GM18511 (cell line): Measurements from ENCODE around the gene ABCB8.
A peak's percentile ranks its signal among the peaks of the same experiment; 100 is the strongest.

Source experiments
- ATAC-seq: cut with Tn5 transposase; IDR thresholded peaks from one replicate; pipeline ENCODE4 v1.9.1; 2021; ENCODE audit warnings: mild to moderate bottlenecking, moderate library complexity; ENCODE audit not compliant: unreplicated experiment

The ABCB8 gene

DNA sequence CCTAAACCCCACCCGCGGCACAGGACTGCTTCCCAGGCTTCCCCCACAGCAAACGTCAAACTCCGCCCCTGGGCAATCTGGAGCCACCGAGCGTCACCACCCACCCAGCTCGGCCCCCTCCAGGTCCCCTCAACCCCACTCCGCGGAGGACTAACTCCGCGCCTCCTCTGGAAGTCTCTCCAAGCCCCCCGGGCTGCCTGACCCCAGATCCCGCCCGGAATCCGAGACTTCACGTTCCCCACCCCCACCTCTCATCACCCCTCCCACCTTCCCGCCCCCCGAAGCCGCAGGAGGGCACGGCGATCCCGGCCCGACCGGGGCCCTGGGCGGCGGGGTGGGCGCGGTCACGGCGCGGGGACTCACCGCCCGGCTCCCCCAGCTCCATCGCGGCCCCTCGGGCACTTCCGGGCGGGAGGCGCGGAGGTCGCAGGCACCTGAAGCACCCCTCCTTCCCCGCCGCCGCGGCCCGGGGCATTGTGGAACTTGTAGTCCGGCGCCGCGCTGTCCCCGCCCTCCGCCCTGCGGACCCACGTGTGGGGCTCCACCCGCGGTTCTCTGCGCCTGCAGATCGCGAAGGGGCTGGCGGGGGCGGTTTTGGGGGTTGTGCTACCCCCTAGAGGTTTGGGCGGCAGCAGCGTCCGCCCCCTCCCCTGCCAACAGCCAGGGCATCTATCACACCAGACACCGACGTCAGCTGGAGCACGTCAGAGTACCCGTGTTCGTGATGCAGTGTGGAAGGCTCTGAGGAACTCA is 55.0 kb downstream of the ABCB8 start, which contains the start of gene TMUB1:
TMUB1 (minus strand) TSS at position 423 of the 753 bp plus-strand sequence. CDS start 930 bp downstream, outside the sequence.
- peak; percentile 53 for ATAC-seq

DNA sequence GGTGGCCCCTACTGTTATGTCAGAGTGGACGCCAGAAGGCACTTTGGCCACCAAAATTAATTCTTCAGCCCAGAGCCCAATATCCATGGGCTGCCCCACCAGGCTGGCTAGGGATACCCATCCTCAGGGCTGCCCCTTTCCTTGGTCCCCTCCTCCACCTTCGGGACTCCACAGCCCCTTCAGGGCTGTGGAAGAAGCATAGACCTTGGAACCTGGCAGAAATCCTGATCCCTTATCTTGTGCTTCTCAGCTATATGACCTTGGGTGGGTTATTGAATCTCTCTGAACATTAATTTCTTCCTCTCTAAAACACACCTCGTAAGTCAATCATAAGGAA is 55.5 kb downstream of the ABCB8 start:
- ATAC-seq: no peak

DNA sequence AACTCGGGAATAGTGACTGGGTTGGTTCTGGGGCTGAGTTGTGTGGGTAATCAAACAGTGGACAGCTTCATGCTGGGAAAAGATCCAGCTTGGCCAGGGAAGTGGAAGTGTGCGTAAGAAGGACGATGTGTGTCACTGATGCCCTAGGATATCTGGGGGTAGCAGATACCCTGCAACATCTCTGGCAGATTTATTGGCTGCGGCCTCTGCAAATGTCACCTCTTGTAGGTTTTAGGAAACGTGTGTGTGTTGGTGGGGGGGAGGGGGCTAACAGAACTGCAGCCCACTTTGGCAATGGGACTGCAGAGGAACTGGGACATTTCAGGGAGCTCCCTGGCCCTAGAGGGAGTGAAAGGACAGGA is 57.1 kb downstream of the ABCB8 start:
- no peak for ATAC-seq

DNA sequence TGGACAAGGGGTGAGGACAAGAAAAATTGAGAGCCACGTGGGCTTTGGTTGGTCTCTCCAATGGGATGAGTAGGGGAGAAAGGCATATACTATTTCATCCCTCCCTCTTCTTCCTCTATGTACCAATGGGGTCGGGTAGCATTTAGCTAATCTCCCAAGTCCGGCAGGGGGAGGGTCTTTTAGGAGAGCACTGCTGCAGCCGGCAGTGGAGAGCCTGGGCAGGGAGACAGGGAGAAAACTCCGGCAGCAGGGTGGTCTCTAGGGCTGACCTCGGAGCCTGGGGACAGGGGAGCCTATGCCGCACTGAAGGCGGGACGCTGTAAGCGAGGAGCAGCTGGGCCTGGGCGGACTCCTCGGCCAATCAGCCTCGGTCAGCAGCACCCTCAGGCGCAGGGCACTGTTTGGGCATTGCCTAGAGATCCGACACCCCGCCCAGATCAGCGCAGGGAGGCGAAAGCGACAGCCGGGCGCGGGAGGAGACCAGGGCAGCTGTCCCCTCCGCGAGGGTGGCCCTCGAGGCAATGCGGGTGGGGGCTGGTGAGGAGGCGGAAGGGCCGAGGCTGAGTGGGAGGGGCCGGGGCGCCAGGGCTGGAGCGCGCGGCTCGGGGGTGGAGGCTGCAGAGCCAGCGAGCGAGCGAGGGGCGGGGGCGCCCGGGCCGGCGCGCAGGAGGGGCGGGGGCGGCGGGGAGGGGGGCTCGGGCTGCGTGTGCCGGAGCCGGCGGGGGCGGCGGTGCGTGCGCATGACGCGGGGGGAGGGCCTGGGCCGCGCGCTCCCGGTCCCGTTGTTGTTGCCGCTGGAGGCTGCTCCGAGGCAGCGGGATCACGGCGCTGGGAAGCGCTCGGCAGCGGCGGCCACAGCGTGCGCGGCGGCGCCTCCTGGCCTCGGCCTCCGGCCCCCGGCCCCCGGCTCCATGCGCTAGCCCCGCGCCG is 57.7 kb downstream of the ABCB8 start, which contains the start of gene AGAP3:
AGAP3 (plus strand) TSS at position 785 of the 930 bp plus-strand sequence. CDS start 267 bp downstream, outside the sequence.
- peak; percentile 49 for ATAC-seq

DNA sequence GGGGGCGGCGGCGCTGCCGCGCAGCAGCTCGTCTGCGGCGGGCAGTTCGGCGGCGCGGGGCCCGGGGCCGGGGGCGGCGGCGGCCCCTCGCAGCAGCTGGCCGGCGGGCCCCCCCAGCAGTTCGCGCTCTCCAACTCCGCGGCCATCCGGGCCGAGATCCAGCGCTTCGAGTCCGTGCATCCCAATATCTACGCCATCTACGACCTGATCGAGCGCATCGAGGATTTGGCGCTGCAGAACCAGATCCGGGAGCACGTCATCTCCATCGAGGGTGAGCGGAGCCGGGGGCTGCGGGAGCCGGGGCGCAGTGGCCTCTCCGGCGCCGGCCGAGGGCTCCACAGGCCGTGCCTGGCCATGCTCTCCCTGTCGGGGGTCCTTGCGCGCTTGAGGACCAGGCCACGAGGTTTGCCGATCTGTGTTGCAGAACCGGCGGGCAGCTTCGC is 58.6 kb downstream of the ABCB8 start:
- ATAC-seq: peak; percentile 11

DNA sequence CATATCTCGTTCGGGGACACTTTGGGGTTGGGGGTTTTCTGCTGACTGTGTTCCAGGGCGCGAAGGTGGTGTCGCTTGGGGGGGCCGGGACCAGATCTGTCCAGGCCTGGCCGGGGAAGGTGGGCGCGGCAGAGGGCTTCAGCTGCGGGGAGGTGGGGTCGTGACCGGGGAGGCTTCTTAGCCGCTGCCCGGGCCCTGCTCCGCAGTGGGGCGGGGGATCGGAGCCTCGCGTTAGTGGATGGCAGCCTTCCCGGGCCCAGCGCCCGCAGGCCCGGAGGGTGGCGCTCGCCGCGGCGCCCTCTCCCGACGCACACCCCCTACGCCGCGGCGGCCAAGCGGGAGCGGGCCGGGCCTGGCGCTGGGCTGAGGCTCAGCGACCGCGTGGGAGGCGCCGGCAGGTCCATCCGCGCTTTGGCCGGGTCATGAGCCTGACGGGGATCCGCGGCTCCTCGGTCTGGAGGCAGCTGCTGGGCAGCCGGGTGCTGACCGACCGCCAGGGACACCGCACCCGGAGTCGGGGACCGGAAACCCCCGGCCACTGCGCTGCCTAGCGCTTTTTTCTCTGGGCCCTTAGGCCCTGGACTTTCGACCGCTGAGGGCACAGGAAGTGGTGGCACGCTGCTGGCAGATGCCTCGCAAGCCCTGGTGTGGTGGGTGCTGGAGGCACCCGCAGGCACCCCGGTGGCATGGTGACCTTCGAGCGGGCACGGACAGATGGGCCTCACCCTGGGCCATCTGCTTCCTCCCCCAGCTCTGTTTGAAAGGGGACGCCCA is 59.2 kb downstream of the ABCB8 start:
- peak; percentile 32 for ATAC-seq

DNA sequence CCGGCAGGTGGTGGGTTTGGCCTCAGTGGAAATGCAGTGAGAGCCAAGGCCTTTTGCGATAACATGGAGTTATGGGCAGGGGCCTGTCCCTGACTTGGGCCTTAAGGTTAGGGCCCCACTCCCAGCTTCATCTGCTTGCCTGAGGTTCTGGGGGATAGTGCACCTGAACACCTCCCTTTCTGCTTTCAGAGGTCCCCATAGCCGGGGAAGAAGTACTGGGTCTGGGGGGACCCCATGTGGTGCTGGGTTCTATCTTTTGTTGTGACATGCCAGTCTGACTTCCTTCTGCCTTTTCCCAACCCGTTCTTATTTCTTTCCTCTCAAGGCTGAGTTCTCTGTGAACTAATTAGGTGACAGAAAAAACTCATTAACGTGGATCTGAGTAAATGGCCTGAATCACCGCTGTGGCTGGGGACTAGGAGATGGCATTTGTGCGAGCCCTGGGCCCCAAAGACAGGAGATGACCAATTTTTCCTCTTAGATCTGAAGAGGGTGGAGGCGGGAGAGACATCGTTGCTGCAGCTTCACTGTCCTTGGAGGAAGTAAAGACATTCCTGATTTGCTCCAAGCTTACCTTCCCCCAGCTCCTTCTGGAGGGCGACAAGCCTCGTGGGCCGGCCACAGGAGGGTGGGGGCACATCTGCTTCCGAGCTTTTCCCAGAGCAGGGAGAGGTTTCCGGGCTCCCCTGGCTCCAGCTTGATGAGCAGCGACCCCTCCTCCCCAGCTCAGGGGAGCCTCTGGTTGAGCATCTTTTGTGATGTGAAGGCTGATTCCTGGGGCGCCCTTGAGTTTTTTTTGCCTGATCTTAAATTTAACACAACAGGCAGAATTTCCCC is 60.0 kb downstream of the ABCB8 start:
- ATAC-seq: no peak

DNA sequence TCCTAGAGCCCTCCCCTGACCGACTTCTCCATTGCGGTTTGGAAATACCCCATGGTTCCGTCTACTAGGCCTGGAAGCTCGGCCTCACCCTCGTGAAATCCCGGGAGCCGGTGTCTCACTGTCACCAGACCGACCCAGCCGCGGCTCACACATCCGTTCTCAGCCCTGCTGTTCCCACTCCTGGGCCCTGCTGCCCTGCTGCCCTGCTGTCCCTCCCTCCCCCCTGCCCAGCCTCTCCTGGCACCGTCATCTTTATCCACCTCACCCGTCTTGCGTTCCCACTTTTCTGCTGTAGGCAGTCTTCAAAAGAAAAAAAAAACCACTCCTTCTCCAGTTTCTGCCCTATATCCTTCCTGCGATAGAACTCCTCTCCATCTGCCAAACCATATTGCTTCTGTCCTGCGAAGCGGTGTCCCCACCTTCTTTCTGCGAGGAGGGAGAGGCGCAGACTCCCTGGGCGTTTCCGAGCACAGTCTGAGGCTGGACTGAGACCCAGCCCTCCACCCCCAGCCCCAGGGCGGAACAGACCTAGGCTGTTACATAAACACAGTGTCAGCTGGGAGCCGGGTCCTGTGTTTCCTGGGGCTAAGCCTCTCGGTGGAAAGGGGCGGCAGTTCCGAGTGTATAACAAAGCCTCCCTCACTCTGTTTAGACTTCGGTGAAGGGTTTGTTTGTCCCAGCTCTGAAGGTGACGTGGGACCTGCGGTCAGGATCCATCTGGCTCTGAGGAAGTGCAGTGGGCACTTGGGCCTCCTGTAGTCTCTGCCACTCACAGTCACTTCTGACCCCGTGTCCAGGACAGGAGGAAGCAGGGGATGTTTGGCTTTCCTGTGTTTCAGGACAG is 60.8 kb downstream of the ABCB8 start:
- ATAC-seq: no peak

DNA sequence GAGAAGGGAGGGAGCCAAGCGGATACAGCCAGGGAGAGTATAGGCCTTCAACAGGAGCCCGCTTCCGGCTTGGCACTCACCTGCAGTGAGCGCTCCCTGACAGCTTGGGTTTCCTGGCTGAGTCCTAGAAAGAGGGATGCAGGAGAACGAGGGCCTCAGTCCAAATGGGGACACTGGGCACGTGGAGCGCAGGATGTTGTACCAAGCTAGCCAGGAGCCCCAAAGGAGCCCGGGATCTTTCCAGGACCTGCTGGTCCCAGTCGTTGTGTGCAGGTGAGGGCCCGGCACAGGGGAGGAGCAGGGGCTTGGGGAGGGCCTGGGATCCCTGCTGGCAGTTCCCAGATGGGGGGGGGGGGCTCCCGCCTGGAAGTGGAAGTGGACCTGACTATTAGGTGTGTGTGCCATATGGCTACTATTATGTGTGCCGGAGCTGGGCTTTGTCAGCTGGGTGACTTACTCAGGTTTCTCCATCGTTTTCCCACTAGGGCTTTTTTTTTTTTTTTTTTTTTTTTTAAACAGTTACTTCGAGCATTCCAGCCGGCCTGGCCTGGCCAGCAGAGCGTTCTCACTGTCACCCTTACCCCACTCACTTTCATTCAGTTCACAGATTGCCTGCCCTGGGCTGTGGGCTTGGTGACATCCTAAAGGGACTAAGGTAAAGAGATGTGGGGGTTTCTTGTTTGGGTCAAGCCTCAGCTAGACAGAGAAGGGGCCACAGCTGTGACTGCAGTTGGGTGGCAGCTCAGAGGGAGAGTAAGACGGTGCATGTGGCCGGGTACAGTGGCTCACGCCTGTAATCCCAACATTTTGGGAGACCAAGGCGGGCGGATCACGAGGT is 61.9 kb downstream of the ABCB8 start:
- no peak for ATAC-seq

DNA sequence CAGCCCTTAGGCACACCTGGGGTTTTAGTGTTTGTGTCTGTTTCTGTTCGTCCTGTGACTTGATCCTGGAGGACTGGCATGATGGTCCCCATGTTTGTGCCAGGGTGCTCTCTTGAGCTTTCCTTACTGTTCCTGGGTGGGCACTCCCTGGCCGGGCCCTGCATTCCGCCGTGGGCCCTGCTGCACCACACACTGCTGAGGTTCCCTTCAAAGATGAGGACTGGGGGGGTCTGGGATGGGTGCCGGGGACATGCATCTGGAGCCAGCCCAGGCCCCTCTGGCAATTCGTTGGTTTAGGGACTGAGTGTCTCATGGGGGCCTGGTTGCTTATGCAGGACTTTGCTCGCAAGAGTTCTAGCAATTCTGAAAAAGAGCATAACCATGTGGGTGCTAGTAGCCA is 62.8 kb downstream of the ABCB8 start:
- ATAC-seq: no peak

DNA sequence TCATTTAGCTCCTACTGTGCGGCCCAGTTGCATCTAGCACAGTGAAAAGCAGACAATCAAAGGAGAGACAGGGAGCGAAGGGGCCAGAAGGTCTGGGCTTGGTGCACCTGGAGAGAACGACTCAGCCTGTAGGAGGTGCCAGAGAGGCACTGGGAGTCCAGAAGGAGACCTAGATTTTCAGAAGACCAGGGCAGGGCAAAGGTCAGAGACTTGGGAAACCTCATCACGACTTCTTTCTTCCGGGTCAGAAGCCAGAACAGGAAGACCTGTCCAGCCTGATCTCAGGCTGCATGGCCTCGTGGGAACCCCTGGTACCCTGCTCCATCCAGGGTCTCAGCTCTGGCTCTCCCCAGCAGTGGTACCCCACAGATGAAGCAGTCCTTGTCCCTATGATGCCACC is 63.2 kb downstream of the ABCB8 start:
- no peak for ATAC-seq

DNA sequence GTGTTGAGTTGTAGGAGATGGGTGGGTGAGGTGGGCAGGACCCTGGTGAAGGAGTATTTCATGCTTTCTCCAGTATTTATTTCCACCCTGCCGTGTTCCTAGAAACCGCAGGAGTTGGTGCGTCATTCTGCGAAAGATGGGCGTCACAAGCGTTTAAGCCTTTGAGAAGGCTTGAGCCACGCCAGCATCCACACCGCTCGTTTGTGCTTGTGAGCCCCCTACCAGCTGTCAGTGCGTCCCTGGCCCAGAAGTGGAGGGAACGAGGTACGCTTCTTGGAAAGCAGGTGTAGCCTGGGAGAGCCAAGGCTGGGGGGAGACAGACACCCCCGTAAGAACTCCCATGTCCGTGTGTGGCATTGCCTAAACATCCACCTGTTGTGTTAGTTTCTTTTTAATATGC is 63.7 kb downstream of the ABCB8 start:
- ATAC-seq: no peak

DNA sequence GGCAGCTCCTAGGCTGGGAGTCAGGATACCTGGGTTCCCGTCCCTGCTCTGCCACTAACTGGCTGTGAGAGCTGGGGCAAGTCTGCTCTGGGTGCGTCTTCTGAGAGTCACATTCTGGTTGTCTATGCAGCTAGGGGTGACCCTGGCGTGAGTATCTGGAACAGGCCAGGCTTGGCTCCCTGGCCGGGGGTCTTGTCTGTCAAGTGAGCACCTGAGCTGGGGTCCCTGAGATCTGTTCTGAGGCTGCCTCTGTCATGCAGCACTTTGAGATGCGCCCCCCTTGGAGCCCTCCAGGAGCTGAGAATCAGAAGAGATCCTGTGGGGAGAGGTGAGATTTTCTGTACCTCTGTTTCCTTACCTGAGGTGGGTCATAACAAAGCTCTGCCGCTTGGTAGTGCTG is 65.5 kb downstream of the ABCB8 start:
- ATAC-seq: no peak

DNA sequence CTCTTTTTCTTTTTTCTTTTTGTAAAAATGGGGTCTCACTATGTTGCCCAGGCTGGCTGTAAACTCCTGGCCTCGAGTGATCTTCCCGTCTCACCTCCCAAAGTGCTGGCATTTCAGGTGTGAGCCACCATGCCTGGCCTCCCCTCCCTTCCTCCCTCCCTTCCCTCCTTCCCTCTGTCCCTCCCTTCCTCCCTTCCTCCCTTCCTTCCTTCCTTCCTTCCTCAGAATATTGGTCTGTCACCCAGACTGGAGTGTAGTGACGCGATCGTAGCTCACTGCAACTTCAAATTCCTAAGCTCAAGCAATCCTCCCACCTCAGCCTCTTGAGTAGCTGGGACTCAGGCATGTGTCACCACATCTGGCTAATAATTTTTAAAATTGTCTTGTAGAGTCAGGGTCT is 66.4 kb downstream of the ABCB8 start:
- no peak for ATAC-seq

DNA sequence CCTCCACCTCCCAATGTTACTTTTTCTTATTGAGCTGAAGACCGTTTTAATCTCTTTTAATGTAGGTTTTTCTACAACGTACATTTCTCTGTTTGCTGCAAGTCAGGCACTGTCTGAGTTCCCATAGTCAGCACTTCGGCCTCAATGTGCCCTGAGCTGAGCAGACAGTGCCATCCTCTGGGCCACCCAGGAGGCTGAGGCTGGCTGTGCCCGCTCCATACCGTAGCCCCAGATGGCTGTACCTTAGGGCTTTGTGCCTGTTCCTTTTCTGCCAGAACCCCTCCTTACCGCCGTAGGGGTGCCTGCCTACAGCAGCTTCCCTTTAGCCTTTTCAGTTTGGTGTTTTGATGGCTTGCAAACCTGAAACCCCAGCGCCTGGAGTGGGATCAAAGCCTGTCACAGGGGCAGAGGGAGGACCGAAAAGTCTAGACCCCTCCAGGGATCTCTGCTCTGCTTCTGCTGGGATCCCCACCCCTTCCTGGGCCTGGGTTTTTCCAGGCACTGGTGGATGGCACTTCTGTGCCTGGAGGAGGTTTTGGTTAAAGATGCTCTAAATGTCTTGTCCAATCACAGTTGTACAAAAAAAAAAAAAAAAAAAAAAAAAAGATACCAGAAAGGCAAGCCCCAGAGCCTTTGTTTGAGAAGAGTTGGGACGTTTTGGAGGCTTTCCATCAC is 67.0 kb downstream of the ABCB8 start:
- ATAC-seq: no peak

DNA sequence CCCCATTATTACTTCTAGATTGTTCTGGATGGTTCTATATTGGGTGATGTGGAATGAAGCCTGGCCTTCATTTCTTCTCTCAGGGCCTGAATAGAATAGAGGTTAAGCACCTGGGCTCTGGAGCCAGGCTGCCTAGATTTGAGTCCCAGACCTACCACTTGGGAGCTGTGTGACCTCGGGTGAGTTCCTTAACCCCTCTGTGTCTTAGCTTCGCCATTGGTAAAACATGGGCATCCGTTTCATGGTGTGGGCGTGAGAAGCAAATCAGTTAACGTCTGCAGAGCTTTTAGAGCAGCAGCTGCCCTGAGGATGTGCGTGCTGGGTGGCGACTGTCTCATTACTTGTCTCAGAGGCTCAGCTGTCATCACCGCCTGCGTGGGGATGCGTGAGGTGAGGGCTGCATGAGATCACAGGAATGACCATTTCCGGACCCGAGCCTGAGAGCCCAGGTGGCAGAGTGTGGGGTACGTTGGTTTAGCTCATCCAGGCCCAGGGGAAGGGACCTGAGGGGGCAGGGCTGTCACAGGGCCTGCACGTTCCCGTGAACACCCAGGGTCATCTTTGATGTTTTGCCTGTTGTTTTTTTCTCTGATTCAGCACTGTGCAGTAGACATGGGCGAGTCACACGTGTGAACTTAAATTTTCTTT is 67.7 kb downstream of the ABCB8 start:
- ATAC-seq: no peak
